ENCODE data around the gene ATXN1. TPM values are rescaled to one million over a fixed set of nuclear protein-coding genes. Genes with fewer than 3 reads are reported as not detected.

The ATXN1 gene
- total and polyA plus RNA-seq, 2 of the 8 experiments (the other 6 are each of a cell fraction or from before 2014, with no cell fraction given): 1.6 to 4.0 TPM

DNA sequence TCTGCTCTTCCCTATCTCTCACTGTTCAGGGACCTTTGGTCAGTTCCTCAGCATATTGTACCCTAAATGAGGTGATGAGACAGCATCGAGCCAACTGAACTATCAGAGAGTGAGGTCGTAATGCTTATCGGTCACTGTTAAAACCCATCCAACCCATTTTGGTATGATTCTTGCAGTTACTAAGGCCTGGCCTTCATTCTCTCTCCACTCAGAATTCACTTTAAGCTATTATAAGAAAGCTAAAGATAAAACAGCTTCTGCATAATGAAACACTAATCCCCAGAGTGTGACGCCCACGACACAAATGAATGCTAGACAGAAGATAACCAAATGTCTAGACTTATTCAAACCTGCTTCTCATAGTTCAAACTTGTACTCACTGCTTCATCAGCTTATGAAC is 347.1 kb downstream of the ATXN1 start:
- Histone ChIP-seq H3K27me3 (replicated peaks in 1 of 4; ENCODE audit: control insufficient read depth in 3 of 4, extremely low read depth in 1 of 4, insufficient read depth in 3 of 4, low read length in 3 of 4) (no peaks in the 10 kb centered on the region), H3K56ac (replicated peaks; ENCODE audit: insufficient read length, low read depth, low read length) (no peak overlapping the region), H3K4me1 (replicated peaks in 1 of 4; ENCODE audit: control insufficient read depth in 3 of 4, insufficient read depth in 4 of 4, low read length in 3 of 4) (peaks cover 0 to 2% (median 0%) of the 10 kb centered on the region in 4 experiments; a peak in 2 of 7 replicates), H2BK120ac (replicated peaks; ENCODE audit: low read depth, low read length) (no peak overlapping the region), H3K23ac (ENCODE audit: insufficient read length) (no peak overlapping the region), H2AK5ac (ENCODE audit: low read depth, low read length) (no peak overlapping the region), H4K5ac (ENCODE audit: insufficient read length, low read depth, low read length) (no peak overlapping the region), H3K79me2 (ENCODE audit: control insufficient read depth in 1 of 2, insufficient read depth in 2 of 2, low read length in 2 of 2) (no peaks in the 10 kb centered on the region), H2BK20ac (ENCODE audit: low read length) (no peak overlapping the region), H4K20me1 (replicated peaks in 1 of 2; ENCODE audit: control insufficient read depth in 1 of 2, insufficient read depth in 2 of 2, low read length in 2 of 2) (no peaks in the 10 kb centered on the region), H2BK5ac (ENCODE audit: low read depth, low read length) (no peak overlapping the region), H3K79me1 (ENCODE audit: low read depth, low read length) (no peaks in the 10 kb centered on the region), H3K36me3 (ENCODE audit: control insufficient read depth in 2 of 4, insufficient read depth in 4 of 4, low read length in 3 of 4) (no peaks in the 10 kb centered on the region), H3K9ac (replicated peaks in 1 of 4; ENCODE audit: extremely low read depth in 1 of 4, low read depth in 3 of 4, low read length in 3 of 4) (no peak overlapping the region), H2BK15ac (ENCODE audit: low read length) (no peak overlapping the region), H2BK12ac (ENCODE audit: low read depth, low read length) (no peak overlapping the region), H3K4me3 (ENCODE audit: extremely low read depth in 1 of 4, insufficient read depth in 2 of 4, low read depth in 3 of 4, low read length in 4 of 4) (no peak overlapping the region), H3K14ac (ENCODE audit: insufficient read length) (no peak overlapping the region), H3K23me2 (ENCODE audit: low read depth, low read length) (no peaks in the 10 kb centered on the region; the same call in 1 of the 2 replicates), H4K8ac (ENCODE audit: extremely low read depth, insufficient read depth, low read length) (no peak overlapping the region), H2AFZ (ENCODE audit: low read length) (no peak overlapping the region), H4K91ac (replicated peaks; ENCODE audit: insufficient read length, low read length) (no peak overlapping the region), H3K4me2 (ENCODE audit: insufficient read depth in 1 of 2, low read depth in 2 of 2, low read length in 2 of 2) (no peak overlapping the region), H3K9me3 (ENCODE audit: insufficient read depth in 2 of 2, low read depth in 1 of 2, low read length in 1 of 2) (no peaks in the 10 kb centered on the region), H3K27ac (ENCODE audit: low read depth, low read length) (no peak overlapping the region), H3K4ac (replicated peaks; ENCODE audit: insufficient read length, low read depth, low read length) (no peak overlapping the region), H3K18ac (ENCODE audit: extremely low read depth, low read length) (no peak overlapping the region)
- POLR2A ChIA-PET (ENCODE audit: partially characterized antibody): no interaction called here
- CTCF ChIA-PET (ENCODE audit: partially characterized antibody): interaction anchor here (0.7 to 10.4 kb wide), 5 partner anchors 14 to 605 kb away, joined by 3 to 92 read pairs (median 4); no protein-coding TSS in a partner anchor
- FAIRE-seq (no peak), DNase-seq (ENCODE audit: low read depth in 1 of 2, low spot score in 2 of 2) (no peak)
- 93% methylated on average over 5 of the region's 5 CpGs; no CpG with 5 or more reads in 1 of the 2 experiments for WGBS, 2 experiments (ENCODE audit: extremely low coverage in 1 of 2, insufficient coverage in 1 of 2, insufficient read length in 1 of 2, insufficient replicate concordance in 2 of 2, low coverage in 1 of 2, low lambda C conversion rate in 2 of 2, missing lambda C conversion rate in 1 of 2)
- no peak for TF ChIP-seq RXRA (IDR thresholded peaks at IDR 0.05; ENCODE audit: insufficient read depth, low read depth, low read length)
- TF ChIP-seq JUND (IDR thresholded peaks at IDR 0.05; ENCODE audit: low read length): no peak
- no peak for TF ChIP-seq POLR2AphosphoS5 (IDR thresholded peaks at IDR 0.05; ENCODE audit: low read depth, low read length)
- TF ChIP-seq SAP30 (IDR thresholded peaks at IDR 0.05; ENCODE audit: insufficient read depth, insufficient replicate concordance, low read length): no peak
- no peak for TF ChIP-seq TEAD4 (IDR thresholded peaks at IDR 0.05; ENCODE audit: low read depth, low read length)
- no peak for TF ChIP-seq CREB1 (IDR thresholded peaks at IDR 0.05)
- TF ChIP-seq SIRT6 (IDR thresholded peaks at IDR 0.05; ENCODE audit: low read length): no peak
- TF ChIP-seq BACH1 (IDR thresholded peaks at IDR 0.05; ENCODE audit: low read length): no peak
- TF ChIP-seq SP2 (IDR thresholded peaks at IDR 0.05; ENCODE audit: low read length): no peak
- no peak for TF ChIP-seq KDM5A (IDR thresholded peaks at IDR 0.05; ENCODE audit: low read length)
- TF ChIP-seq SIX5 (IDR thresholded peaks at IDR 0.05; ENCODE audit: low read depth, low read length): no peak
- no peak for TF ChIP-seq RNF2 (IDR thresholded peaks at IDR 0.05; ENCODE audit: borderline replicate concordance, low read depth, low read length, missing control alignments, poor library complexity, severe bottlenecking)
- no peak for TF ChIP-seq CHD2 (IDR thresholded peaks at IDR 0.05; ENCODE audit: low read length)
- no peak for TF ChIP-seq GTF2F1 (IDR thresholded peaks at IDR 0.05; ENCODE audit: borderline replicate concordance, low read depth, low read length)
- TF ChIP-seq RFX5 (IDR thresholded peaks at IDR 0.05; ENCODE audit: borderline replicate concordance, low read depth, low read length): no peak
- no peak for TF ChIP-seq TCF12 (IDR thresholded peaks at IDR 0.05; ENCODE audit: low read depth, low read length)
